Esophagus squamous epithelium (tissue), 5 donors: ENCODE results near the gene ISYNA1. TPM values are rescaled to one million over a fixed set of nuclear protein-coding genes. Genes with fewer than 3 reads are reported as not detected.

Source experiments
- DNase-seq: peaks from one replicate; lab custom pipeline; 2025; lab: John Stamatoyannopoulos, UW
- H3K27ac ChIP-seq, 4 donors: fragments of 200-600 bp; sonication (generic); one replicate each; pipeline ENCODE4 v1.5.1; 2016 to 2019; ENCODE audit warnings: mild to moderate bottlenecking in 1 of 4
- H3K27me3 ChIP-seq, 4 donors: fragments of 200-600 bp; sonication (generic); 1 replicate in 3 of 4; 2 replicates in 1 of 4; pipeline versions ENCODE4 v1.5.1 to v1.6.0; 2017 to 2021; ENCODE audit warnings: antibody characterized with exemption in 1 of 4
- H3K36me3 ChIP-seq, 3 donors: fragments of 200-600 bp; sonication (generic); one replicate each; pipeline ENCODE4 v1.5.1; 2016 to 2019
- H3K4me1 ChIP-seq, 3 donors: fragments of 200-600 bp; sonication (generic); one replicate each; pipeline ENCODE4 v1.5.1; 2017 to 2019
- H3K4me3 ChIP-seq, 4 donors: fragments of 200-600 bp; sonication (generic); 1 replicate in 3 of 4; 2 replicates in 1 of 4; pipeline ENCODE4 v1.5.1; 2016 to 2019; ENCODE audit warnings: mild to moderate bottlenecking in 2 of 4, moderate library complexity in 1 of 4
- H3K9me3 ChIP-seq, 3 donors: fragments of 200-600 bp; sonication (generic); one replicate each; pipeline ENCODE4 v1.5.1; 2016 to 2019
- POLR2A ChIP-seq, 4 donors: fragments of 450-650 bp; IDR thresholded peaks; one replicate each; pipeline ENCODE4 v1.6.1; 2017; ENCODE audit warnings: antibody characterized with exemption in 4 of 4, mild to moderate bottlenecking in 4 of 4, moderate library complexity in 3 of 4
- WGBS, 2 donors: methylation state at CpG; one replicate each; pipeline ENCODE4 v1.1.5; 2018; 5-methylcytosine and 5-hydroxymethylcytosine counted together
- intact Hi-C: fragments of 100-400 bp; cut with DNase I; formaldehyde crosslinking; loops from one replicate; pipeline ENCODE4 v1.15.0; 2022
- total RNA-seq, 4 donors: library from RNA; depleted of rRNA; stranded (reverse); fragments of >200 nt; gene quantifications; one replicate each; pipeline ENCODE4 v1.1.0, GENCODE V29; 2016
- TF ChIP-seq, protein P1 (sequence below), 6 experiments: fragments of 450-650 bp in 4 of 6; fragments of 200-600 bp in 2 of 6; sonication (generic) in 2 of 6; IDR thresholded peaks; one replicate each; pipeline ENCODE4 v1.5.1; 2016 to 2019; ENCODE audit warnings: antibody characterized with exemption in 6 of 6, mild to moderate bottlenecking in 4 of 6, moderate library complexity in 4 of 6
- donor health status: DM: yes; HTN: yes; CAD: no.

The ISYNA1 gene
- total RNA-seq, 4 donors from 2014 or later, result 8.1 to 24.4 (median 14.4) TPM

DNA sequence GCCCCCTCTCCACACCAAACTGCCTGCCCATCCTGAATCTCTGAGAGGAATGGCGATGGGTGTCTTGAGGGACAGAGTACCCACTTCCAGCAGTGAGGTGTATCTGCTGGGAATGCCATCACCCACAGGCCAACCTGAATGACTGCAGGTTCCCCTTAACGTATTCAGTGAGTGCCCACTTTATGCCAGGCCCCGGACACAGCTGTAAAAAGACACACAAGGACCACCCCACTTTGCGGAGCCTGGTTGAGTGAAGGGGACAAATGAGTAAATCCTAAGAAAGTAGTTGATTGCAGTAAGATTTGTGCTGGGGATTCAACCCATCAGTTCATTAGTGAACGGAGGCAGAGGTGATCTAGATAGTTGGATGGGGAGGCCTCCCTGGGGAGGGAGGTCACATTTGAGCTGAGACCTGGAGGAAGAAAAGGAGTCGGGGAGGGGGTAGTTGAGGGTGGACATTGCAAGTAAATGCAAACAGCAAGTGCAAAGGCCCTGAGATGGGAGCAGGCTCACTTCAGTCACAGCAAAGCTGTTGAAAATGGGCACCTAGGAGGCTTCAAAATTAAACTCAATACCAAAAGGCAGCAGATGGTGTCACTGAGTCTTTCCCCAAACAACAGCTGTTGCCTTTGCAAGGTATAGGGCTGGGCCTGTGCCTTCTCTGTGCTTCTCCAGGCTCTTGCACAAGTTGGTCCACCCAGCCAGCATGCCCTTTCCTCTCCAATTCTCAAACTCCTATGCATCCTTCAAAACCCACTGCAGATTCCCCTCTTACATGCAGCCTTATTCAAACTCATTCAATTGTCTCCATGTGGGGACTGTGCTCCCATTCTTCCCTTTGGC is 47.6 kb downstream of the ISYNA1 start:
- H3K4me1 ChIP-seq, result peaks cover 3 to 37% (median 19%) of the 10 kb centered on the region in 3 donors
- H3K27ac ChIP-seq, result no peak overlapping the region
- 75 to 85% methylated on average over 5 to 6 of the region's 6 CpGs for WGBS, 2 donors
- intact Hi-C loops, result no loop called here
- DNase-seq, result no peak
- no peaks in the 10 kb centered on the region for H3K36me3 ChIP-seq
- H3K4me3 ChIP-seq, result no peak overlapping the region
- H3K27me3 ChIP-seq, result peaks cover 0 to 27% (median 0%) of the 10 kb centered on the region in 4 donors
- no peak for TF ChIP-seq POLR2A (IDR thresholded peaks at IDR 0.05)
- TF ChIP-seq, protein P1, sequence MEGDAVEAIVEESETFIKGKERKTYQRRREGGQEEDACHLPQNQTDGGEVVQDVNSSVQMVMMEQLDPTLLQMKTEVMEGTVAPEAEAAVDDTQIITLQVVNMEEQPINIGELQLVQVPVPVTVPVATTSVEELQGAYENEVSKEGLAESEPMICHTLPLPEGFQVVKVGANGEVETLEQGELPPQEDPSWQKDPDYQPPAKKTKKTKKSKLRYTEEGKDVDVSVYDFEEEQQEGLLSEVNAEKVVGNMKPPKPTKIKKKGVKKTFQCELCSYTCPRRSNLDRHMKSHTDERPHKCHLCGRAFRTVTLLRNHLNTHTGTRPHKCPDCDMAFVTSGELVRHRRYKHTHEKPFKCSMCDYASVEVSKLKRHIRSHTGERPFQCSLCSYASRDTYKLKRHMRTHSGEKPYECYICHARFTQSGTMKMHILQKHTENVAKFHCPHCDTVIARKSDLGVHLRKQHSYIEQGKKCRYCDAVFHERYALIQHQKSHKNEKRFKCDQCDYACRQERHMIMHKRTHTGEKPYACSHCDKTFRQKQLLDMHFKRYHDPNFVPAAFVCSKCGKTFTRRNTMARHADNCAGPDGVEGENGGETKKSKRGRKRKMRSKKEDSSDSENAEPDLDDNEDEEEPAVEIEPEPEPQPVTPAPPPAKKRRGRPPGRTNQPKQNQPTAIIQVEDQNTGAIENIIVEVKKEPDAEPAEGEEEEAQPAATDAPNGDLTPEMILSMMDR (IDR thresholded peaks at IDR 0.05), result no peak
- H3K9me3 ChIP-seq, result no peaks in the 10 kb centered on the region

DNA sequence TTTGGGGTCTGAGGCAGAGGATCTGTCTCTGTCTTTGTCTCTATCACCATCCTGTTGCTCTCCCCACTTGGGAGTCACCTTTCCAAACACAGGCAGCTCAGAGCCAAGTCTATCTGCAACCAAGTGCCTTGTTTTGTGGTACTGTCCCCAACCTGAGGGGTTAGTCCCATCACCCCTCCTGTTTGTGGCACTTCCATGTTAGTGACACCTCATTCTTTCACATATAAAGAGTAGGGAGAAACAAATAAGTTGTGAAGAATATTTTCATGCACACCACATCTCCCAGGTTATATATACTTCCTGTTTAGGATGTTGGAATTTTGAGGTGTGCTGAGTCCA is 48.2 kb downstream of the ISYNA1 start:
- TF ChIP-seq, protein P1 (IDR thresholded peaks at IDR 0.05), result no peak
- no peak for TF ChIP-seq POLR2A (IDR thresholded peaks at IDR 0.05)
- DNase-seq, result no peak
- Histone ChIP-seq H3K27ac (no peak overlapping the region), H3K4me3 (no peak overlapping the region), H3K36me3 (no peaks in the 10 kb centered on the region), H3K4me1 (peaks cover 3 to 37% (median 19%) of the 10 kb centered on the region in 3 donors), H3K9me3 (no peaks in the 10 kb centered on the region), H3K27me3 (peaks cover 0 to 32% (median 0%) of the 10 kb centered on the region in 4 donors)
- intact Hi-C loops, result no loop called here

DNA sequence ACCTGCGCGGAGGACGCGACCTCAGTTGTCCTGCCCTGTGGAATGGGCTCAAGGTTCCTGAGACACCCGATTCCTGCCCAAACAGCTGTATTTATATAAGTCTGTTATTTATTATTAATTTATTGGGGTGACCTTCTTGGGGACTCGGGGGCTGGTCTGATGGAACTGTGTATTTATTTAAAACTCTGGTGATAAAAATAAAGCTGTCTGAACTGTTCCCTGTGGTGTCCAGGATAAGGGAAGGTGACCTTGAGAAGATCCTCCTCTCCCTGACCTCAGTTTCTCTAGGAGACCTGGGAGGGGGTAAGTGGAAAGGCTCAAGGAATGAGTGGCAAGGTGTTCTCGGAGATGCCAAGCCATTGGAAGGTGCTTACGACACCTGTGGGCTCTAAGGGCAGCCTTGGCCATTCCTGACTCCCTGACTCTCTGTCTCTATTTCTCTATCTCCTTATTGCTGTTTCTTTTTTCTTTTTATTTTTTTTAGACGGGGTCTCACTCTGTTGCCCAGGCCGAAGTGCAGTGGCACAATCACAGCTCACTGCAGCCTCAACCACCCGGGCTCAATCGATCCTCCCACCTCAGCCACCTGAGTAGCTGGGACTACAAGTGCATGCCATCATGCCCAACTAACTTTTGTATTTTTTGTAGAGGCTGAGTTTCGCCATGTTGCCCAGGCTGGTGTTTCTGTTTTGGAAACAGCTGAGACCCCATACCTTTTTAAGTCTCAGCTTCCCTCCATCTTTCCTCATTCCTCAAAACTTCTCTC is 48.8 kb downstream of the ISYNA1 start:
- H3K4me3 ChIP-seq, result peak overlapping the region in 2 of 4 donors; percentile 37 to 58
- no peaks in the 10 kb centered on the region for H3K9me3 ChIP-seq
- DNase-seq, result no peak
- TF ChIP-seq, protein P1 (IDR thresholded peaks at IDR 0.05), result no peak
- TF ChIP-seq POLR2A (IDR thresholded peaks at IDR 0.05), result no peak
- 76 to 80% methylated on average over 13 of the region's 13 CpGs for WGBS, 2 donors
- H3K36me3 ChIP-seq, result no peaks in the 10 kb centered on the region
- peak overlapping the region in 1 of 4 donors; percentile 50 for H3K27ac ChIP-seq
- H3K27me3 ChIP-seq, result peaks cover 0 to 38% (median 0%) of the 10 kb centered on the region in 4 donors
- intact Hi-C loops, result no loop called here
- H3K4me1 ChIP-seq, result peaks cover 3 to 37% (median 19%) of the 10 kb centered on the region in 3 donors

DNA sequence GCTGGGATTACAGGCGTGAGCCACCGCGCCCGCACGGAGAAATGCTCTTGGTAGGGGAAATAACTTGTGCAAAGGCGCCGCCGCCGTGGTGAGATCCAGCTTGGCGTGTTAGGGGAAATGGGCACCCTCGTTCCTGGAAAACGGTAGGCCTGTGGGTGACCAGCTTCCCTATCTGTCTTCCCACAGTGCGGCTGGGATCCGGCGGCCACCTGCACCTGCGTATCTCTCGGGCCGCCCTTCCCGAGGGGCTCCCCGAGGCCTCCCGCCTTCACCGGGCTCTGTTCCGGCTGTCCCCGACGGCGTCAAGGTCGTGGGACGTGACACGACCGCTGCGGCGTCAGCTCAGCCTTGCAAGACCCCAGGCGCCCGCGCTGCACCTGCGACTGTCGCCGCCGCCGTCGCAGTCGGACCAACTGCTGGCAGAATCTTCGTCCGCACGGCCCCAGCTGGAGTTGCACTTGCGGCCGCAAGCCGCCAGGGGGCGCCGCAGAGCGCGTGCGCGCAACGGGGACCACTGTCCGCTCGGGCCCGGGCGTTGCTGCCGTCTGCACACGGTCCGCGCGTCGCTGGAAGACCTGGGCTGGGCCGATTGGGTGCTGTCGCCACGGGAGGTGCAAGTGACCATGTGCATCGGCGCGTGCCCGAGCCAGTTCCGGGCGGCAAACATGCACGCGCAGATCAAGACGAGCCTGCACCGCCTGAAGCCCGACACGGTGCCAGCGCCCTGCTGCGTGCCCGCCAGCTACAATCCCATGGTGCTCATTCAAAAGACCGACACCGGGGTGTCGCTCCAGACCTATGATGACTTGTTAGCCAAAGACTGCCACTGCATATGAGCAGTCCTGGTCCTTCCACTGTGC is 49.6 kb downstream of the ISYNA1 start:
- 12 to 25% methylated on average over 16 to 18 of the region's 86 CpGs for WGBS, 2 donors
- peaks cover 3 to 37% (median 19%) of the 10 kb centered on the region in 3 donors for H3K4me1 ChIP-seq
- H3K4me3 ChIP-seq, result peak overlapping the region; percentile 3 to 58 (median 32)
- H3K27ac ChIP-seq, result peak overlapping the region; percentile 3 to 50 (median 30)
- TF ChIP-seq POLR2A (IDR thresholded peaks at IDR 0.05), result peak in 1 of 4 donors; percentile 11
- TF ChIP-seq, protein P1 (IDR thresholded peaks at IDR 0.05), result peak; percentile 99 to 100 (median 99)
- intact Hi-C loops, result no loop called here
- no peaks in the 10 kb centered on the region for H3K36me3 ChIP-seq
- no peaks in the 10 kb centered on the region for H3K9me3 ChIP-seq
- peak; percentile 56 for DNase-seq
- H3K27me3 ChIP-seq, result peaks cover 0 to 39% (median 0%) of the 10 kb centered on the region in 4 donors
